ENCODE measurements around the gene ZSCAN18.

The ZSCAN18 gene

GRCh38 chr19:58059671-58060078 is 38.4 kb downstream of the ZSCAN18 start:
- Histone ChIP-seq H4K20me1 (ENCODE audit: insufficient read depth, low read length, poor library complexity, severe bottlenecking) (no peaks in the 10 kb centered on the region), H3K4me1 (ENCODE audit: insufficient read depth, low read length, poor library complexity, severe bottlenecking) (peaks cover 7% of the 10 kb centered on the region), H3K9me2 (replicated peaks; ENCODE audit: low read depth, low read length) (no peaks in the 10 kb centered on the region), H3K27me3 (ENCODE audit: insufficient read depth, low read length, poor library complexity, severe bottlenecking) (no peaks in the 10 kb centered on the region), H3K79me2 (ENCODE audit: insufficient read depth, low read length) (no peaks in the 10 kb centered on the region), H3F3A (ENCODE audit: low read depth) (no peaks in the 10 kb centered on the region), H3K36me3 (ENCODE audit: insufficient read depth, low read length) (no peaks in the 10 kb centered on the region), H3K4me2 (ENCODE audit: low read depth, low read length, poor library complexity, severe bottlenecking) (peak overlapping the region; percentile 65), H3K9me3 (ENCODE audit: insufficient read depth, low read depth, low read length) (peaks cover 7% of the 10 kb centered on the region; the same call in 1 of the 2 replicates), H3K4me3 (ENCODE audit: low read length, poor library complexity, severe bottlenecking) (peak overlapping the region; percentile 75), H2AFZ (ENCODE audit: low read length) (peak overlapping the region; percentile 88; the same call in 1 of the 2 replicates), H3K9ac (ENCODE audit: low read depth, low read length, poor library complexity, severe bottlenecking) (peak overlapping the region; percentile 83)
- TF ChIP-seq EZH2phosphoT487 (IDR thresholded peaks at IDR 0.05; ENCODE audit: borderline replicate concordance) (no peak), CTCF (conservative IDR thresholded peaks at IDR 0.05; ENCODE audit: low read length) (no peak)

- Histone ChIP-seq H3K4me2 (ENCODE audit: low read depth, low read length, poor library complexity, severe bottlenecking) (peak within 1 kb of the TSS; percentile 65), H3K9me3 (ENCODE audit: insufficient read depth, low read depth, low read length) (peaks cover 7% of the 10 kb centered on the region; the same call in 1 of the 2 replicates), H3K4me1 (ENCODE audit: insufficient read depth, low read length, poor library complexity, severe bottlenecking) (peaks cover 7% of the 10 kb centered on the region), H2AFZ (ENCODE audit: low read length) (peak within 1 kb of the TSS; percentile 88), H3K9me2 (replicated peaks; ENCODE audit: low read depth, low read length) (no peaks in the 10 kb centered on the region), H4K20me1 (ENCODE audit: insufficient read depth, low read length, poor library complexity, severe bottlenecking) (no peaks in the 10 kb centered on the region), H3K9ac (ENCODE audit: low read depth, low read length, poor library complexity, severe bottlenecking) (peak within 1 kb of the TSS; percentile 83), H3K36me3 (ENCODE audit: insufficient read depth, low read length) (no peaks in the 10 kb centered on the region), H3K4me3 (ENCODE audit: low read length, poor library complexity, severe bottlenecking) (peak within 1 kb of the TSS; percentile 75), H3F3A (ENCODE audit: low read depth) (no peaks in the 10 kb centered on the region), H3K79me2 (ENCODE audit: insufficient read depth, low read length) (no peaks in the 10 kb centered on the region), H3K27me3 (ENCODE audit: insufficient read depth, low read length, poor library complexity, severe bottlenecking) (no peaks in the 10 kb centered on the region)
- TF ChIP-seq CTCF (conservative IDR thresholded peaks at IDR 0.05; ENCODE audit: low read length): no peak
- no peak for TF ChIP-seq EZH2phosphoT487 (IDR thresholded peaks at IDR 0.05; ENCODE audit: borderline replicate concordance)
These were observed 38.9 kb downstream of the ZSCAN18 start, which contains the start of gene ZNF135 for GRCh38 chr19:58059003-58059670. TSS of gene ZNF135 (plus strand) at chr19:58059282. CDS start at chr19:58060003, 721 bp downstream.

GRCh38 chr19:58058467-58058866 is 39.6 kb downstream of the ZSCAN18 start:
- Histone ChIP-seq H3K4me3 (ENCODE audit: low read length, poor library complexity, severe bottlenecking) (peak overlapping the region; percentile 75), H3K9me3 (ENCODE audit: insufficient read depth, low read depth, low read length) (peaks cover 7% of the 10 kb centered on the region; the same call in 1 of the 2 replicates), H2AFZ (ENCODE audit: low read length) (peak overlapping the region; percentile 88; the same call in 1 of the 2 replicates), H3K9me2 (replicated peaks; ENCODE audit: low read depth, low read length) (no peaks in the 10 kb centered on the region), H3K4me1 (ENCODE audit: insufficient read depth, low read length, poor library complexity, severe bottlenecking) (peaks cover 7% of the 10 kb centered on the region), H4K20me1 (ENCODE audit: insufficient read depth, low read length, poor library complexity, severe bottlenecking) (no peaks in the 10 kb centered on the region), H3F3A (ENCODE audit: low read depth) (no peaks in the 10 kb centered on the region), H3K4me2 (ENCODE audit: low read depth, low read length, poor library complexity, severe bottlenecking) (peak overlapping the region; percentile 65), H3K9ac (ENCODE audit: low read depth, low read length, poor library complexity, severe bottlenecking) (peak overlapping the region; percentile 83), H3K27me3 (ENCODE audit: insufficient read depth, low read length, poor library complexity, severe bottlenecking) (no peaks in the 10 kb centered on the region), H3K79me2 (ENCODE audit: insufficient read depth, low read length) (no peaks in the 10 kb centered on the region), H3K36me3 (ENCODE audit: insufficient read depth, low read length) (no peaks in the 10 kb centered on the region)
- TF ChIP-seq CTCF (conservative IDR thresholded peaks at IDR 0.05; ENCODE audit: low read length) (no peak), EZH2phosphoT487 (IDR thresholded peaks at IDR 0.05; ENCODE audit: borderline replicate concordance) (no peak)
